Epithelial cell of proximal tubule (primary cell): ENCODE results near the gene ING3. TPM values are rescaled to one million over a fixed set of nuclear protein-coding genes. Genes with fewer than 3 reads are reported as not detected.

Experiments
- DNase-seq: peaks from one replicate; pipeline ENCODE4 v3.0.0-alpha.2; 2011; ENCODE audit warnings: low read depth
- H3K4me3 ChIP-seq: 2 replicates; pipeline ENCODE4 v1.5.1; 2011; ENCODE audit warnings: low read depth, mild to moderate bottlenecking, low read length
- CTCF ChIP-seq: conservative IDR thresholded peaks from 2 replicates; pipeline ENCODE4 v1.5.1; 2012; ENCODE audit warnings: low read depth, mild to moderate bottlenecking, low read length
- total RNA-seq: library from RNA; depleted of rRNA; stranded (reverse); fragments of >200 nt; gene quantifications from 2 replicates; pipeline ENCODE4 v1.2.3, GENCODE V29; 2015

The ING3 gene
- total RNA-seq, 1 donor from 2014 or later: 11.0 TPM

GRCh38 chr7:120996988-120997345, 46.4 kb downstream of the ING3 start:
- no peak overlapping the region for H3K4me3 ChIP-seq
- TF ChIP-seq CTCF: no peak
- no peak for DNase-seq

- no peak for DNase-seq
- no peak for TF ChIP-seq CTCF
- H3K4me3 ChIP-seq: no peak overlapping the region
These were observed 47.4 kb downstream of the ING3 start for GRCh38 chr7:120997882-120998474.

DNA sequence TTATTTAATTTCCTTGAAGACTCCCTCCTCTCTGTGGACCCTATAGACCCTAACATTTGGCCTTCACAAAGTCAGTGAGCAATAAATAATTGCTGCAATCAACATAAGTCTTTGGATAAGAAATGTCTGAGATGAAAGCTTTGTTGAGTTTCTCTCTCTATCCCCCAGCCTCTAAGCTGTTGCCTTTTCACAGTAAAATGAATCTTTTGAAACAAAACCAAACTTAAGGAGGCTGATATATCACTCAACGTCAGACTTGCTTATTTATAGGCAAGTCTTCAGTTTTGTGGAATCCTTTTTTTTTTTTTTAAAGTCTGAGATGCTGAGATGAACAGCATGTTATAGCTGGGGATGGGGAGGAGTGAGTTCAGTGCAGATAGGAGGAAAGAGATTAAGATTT, 47.9 kb downstream of the ING3 start:
- H3K4me3 ChIP-seq: no peak overlapping the region
- TF ChIP-seq CTCF: no peak
- no peak for DNase-seq

DNA sequence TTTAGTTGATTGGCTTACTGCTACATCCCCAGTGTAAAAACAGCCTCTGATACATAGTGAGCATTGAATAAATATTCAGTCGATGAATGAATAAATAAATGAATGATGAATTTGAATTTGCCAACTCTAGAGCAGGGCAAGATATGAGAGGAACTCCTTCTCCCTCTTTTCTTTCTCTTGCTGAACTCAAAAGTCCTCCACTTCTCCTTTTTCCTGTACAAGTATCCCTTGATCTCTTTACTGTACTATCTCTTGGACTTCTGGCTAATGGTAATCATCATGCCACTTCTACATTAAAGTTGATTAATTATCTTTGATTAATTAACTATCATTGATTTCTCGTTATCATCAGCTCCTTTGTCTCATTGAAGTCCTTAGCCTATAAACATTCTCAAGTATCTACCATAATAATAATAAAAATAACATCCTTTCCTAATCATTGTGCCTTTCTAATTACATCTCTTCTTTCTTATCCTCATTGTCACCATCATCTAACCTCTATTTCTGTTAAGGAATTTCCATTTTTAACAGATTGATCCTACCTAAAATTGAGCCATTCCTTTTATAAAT, 48.5 kb downstream of the ING3 start:
- no peak overlapping the region for H3K4me3 ChIP-seq
- no peak for DNase-seq
- TF ChIP-seq CTCF: no peak

DNA sequence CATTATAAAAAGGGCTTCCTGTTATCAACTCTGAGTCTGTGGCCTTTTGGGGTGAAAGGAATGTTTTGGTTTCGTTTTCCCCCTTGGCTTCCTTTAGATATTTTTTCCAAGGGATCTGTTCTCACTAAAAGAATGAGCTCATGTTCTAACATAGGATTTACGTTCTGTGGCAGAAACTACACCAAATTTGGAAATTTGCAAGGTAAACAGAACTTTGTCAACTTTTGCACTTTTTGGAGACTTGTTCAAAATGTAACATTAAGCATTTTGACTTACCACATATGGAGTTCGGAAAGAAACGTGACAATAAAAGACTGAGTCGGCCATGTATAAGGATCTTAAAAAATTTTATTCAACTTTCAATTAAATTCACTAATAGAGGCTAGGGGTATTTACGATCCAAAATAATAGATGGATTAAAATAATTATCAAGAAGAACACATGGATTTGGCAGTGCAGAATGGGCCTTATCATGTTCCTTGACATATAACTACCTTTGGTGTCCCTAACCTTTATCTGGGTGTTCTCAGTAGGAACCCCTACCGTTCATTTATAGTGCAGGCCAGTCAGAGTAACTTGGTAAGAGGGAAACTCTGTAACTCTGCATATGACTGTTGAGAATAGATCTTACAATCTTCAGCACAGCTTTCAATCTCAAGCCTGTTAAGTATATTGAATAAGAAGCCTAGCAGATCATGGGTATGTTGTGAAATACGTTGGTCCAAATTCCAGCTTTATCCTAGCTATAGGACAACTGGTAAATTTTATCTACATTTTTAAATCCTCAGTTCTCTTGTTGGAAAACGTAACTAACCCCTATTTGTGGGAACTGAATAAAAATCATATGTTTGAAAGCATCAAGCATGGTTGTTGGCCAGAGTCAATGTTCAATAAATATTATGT, 49.8 kb downstream of the ING3 start:
- no peak overlapping the region for H3K4me3 ChIP-seq
- TF ChIP-seq CTCF: no peak
- DNase-seq: no peak

DNA sequence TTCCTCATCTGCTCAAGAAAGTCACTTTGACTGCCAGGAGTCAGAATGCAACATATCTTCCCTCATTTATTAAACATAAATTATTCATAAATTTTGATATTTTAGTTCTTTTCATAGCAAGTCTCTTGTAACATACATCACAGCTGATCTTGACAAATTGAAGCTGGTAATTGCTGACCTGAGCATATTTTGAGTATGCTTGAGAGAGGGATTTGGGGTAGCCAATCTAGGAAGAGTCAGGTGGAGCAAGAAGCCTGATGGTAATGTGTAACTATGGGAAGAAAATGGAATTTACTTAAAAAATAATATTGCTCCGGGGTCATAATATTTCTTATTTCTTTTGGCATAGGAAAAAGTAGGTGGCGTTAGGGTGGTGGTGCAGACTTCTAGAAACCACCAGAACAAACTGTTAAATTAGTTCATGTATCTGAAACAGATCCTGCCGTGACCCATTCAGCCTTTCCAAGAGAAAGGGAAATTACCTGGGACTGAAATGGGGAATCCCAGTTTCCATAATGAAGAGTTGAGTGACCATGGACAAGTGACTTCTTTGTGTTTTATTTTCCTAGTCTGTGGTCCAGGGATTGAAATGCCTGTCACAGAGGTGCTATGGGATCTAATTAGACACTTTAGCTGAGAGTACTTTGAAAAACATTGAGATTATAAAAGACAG, 50.8 kb downstream of the ING3 start:
- DNase-seq: no peak
- H3K4me3 ChIP-seq: no peak overlapping the region
- no peak for TF ChIP-seq CTCF
